ENCODE data around the gene OSER1.
"Not testable (repeated sequence)": the region's sequence is repeated elsewhere in the genome, so short reads cannot be mapped to it uniquely, and the experiment has no call there.

The OSER1 gene

DNA sequence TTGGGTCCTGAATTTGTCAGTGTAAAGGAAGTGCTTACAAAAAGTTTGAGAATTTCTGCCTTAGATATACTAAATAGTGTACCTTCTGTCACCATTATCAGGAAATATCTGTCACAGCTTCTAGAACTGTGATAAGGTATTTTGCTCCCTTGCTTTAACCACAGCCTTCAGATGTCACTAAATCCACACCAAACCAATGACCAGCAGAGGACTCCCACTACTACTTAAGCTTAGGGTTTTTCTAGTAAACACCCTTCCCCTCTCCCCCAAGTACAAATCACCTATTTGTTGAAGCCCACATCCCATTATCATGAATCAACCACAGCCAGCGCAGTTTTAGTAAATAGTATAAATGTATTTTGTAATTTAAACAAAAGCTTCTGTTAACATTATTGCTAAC is 15.0 kb downstream of the OSER1 start:
- TF ChIP-seq ZNF830 (tag by site-specific recombination; IDR thresholded peaks at IDR 0.05; ENCODE audit: low read depth) = no peak
- no peak for TF ChIP-seq ZNF837 (tag by site-specific recombination; IDR thresholded peaks at IDR 0.05)
- no peak for TF ChIP-seq EGR2 (tag by site-specific recombination; IDR thresholded peaks at IDR 0.05; ENCODE audit: low read depth)
- TF ChIP-seq, protein P1, sequence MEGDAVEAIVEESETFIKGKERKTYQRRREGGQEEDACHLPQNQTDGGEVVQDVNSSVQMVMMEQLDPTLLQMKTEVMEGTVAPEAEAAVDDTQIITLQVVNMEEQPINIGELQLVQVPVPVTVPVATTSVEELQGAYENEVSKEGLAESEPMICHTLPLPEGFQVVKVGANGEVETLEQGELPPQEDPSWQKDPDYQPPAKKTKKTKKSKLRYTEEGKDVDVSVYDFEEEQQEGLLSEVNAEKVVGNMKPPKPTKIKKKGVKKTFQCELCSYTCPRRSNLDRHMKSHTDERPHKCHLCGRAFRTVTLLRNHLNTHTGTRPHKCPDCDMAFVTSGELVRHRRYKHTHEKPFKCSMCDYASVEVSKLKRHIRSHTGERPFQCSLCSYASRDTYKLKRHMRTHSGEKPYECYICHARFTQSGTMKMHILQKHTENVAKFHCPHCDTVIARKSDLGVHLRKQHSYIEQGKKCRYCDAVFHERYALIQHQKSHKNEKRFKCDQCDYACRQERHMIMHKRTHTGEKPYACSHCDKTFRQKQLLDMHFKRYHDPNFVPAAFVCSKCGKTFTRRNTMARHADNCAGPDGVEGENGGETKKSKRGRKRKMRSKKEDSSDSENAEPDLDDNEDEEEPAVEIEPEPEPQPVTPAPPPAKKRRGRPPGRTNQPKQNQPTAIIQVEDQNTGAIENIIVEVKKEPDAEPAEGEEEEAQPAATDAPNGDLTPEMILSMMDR (tag by site-specific recombination; IDR thresholded peaks at IDR 0.05) = no peak
- no peak for TF ChIP-seq ZNF2 (tag by site-specific recombination; IDR thresholded peaks at IDR 0.05)
- no peak for TF ChIP-seq GLI2 (tag by site-specific recombination; IDR thresholded peaks at IDR 0.05; ENCODE audit: borderline replicate concordance, low read depth)
- TF ChIP-seq GLIS1 (tag by site-specific recombination; IDR thresholded peaks at IDR 0.05) = no peak
- TF ChIP-seq SP3 (tag by site-specific recombination; IDR thresholded peaks at IDR 0.05) = no peak
- TF ChIP-seq ZNF112 (tag by site-specific recombination; IDR thresholded peaks at IDR 0.05) = no peak
- TF ChIP-seq ZNF146 (tag by site-specific recombination; IDR thresholded peaks at IDR 0.05) = no peak
- TF ChIP-seq, protein P2, sequence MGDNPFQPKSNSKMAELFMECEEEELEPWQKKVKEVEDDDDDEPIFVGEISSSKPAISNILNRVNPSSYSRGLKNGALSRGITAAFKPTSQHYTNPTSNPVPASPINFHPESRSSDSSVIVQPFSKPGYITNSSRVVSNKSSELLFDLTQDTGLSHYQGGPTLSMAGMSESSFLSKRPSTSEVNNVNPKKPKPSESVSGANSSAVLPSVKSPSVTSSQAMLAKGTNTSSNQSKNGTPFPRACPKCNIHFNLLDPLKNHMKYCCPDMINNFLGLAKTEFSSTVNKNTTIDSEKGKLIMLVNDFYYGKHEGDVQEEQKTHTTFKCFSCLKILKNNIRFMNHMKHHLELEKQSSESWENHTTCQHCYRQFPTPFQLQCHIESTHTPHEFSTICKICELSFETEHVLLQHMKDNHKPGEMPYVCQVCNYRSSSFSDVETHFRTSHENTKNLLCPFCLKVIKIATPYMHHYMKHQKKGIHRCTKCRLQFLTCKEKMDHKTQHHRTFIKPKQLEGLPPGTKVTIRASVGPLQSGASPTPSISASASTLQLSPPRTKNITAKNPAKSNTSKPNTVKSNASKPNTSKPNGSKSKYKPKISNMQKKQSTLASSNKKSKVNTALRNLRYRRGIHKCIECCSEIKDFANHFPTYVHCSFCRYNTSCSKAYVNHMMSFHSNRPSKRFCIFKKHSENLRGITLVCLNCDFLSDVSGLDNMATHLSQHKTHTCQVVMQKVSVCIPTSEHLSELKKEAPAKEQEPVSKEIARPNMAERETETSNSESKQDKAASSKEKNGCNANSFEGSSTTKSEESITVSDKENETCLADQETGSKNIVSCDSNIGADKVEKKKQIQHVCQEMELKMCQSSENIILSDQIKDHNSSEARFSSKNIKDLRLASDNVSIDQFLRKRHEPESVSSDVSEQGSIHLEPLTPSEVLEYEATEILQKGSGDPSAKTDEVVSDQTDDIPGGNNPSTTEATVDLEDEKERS (tag by site-specific recombination; IDR thresholded peaks at IDR 0.05) = no peak
- TF ChIP-seq ZNF335 (tag by site-specific recombination; conservative IDR thresholded peaks at IDR 0.05) = no peak
- POLR2A ChIA-PET = interaction anchor here (0.6 to 1.1 kb wide), 3 partner anchors 10 to 985 kb away, joined by 3 to 4 read pairs (median 3); no protein-coding TSS in a partner anchor
- H3K36me3 ChIP-seq (ENCODE audit: control insufficient read depth in 2 of 2, insufficient read depth in 1 of 2, low read length in 2 of 2) = peaks cover 0 to 47% of the 10 kb centered on the region in 2 experiments; a peak in 1 of 3 replicates
- H3K4me3 ChIP-seq (ENCODE audit: low read depth, low read length) = no peak overlapping the region
- CTCF ChIA-PET = interaction anchor here (0.6 to 5.7 kb wide), 10 partner anchors 8 to 471 kb away, joined by 3 to 45 read pairs (median 4); partner anchors contain the start of gene JPH2
- no peaks in the 10 kb centered on the region for H3K9me3 ChIP-seq (ENCODE audit: control insufficient read depth, insufficient read depth, low read depth, low read length)
- no peak overlapping the region for H3K27ac ChIP-seq (ENCODE audit: extremely low read depth, low read depth, low read length)
- H3K4me1 ChIP-seq (ENCODE audit: control insufficient read depth, insufficient read depth, low read length) = no peaks in the 10 kb centered on the region

DNA sequence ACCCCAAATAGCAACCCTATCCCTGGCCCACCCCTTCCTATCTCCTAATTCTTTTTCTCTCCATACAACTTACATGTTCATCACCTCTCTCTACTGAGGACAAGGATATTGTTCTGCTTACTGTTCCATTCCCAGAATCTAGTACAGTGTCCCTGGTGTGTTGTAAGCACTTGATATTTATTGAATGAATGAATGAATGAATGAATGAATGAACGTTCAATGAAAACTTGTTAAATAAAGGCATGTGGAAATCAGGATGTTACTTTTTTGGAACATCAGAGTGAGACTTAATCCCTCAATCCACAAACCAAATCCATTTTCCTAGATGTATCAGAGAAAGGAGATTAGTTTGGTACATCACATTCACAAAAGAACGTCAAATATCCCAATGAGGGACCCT is 16.8 kb downstream of the OSER1 start:
- ChIA-PET POLR2A (no interaction called here), CTCF (interaction anchor here (5.7 kb wide), 1 partner anchor 78 kb away, joined by 45 read pairs; no protein-coding TSS in a partner anchor)
- Histone ChIP-seq H3K4me3 (ENCODE audit: low read depth, low read length) (no peak overlapping the region), H3K9me3 (ENCODE audit: control insufficient read depth, insufficient read depth, low read depth, low read length) (no peaks in the 10 kb centered on the region), H3K36me3 (ENCODE audit: control insufficient read depth in 2 of 2, insufficient read depth in 1 of 2, low read length in 2 of 2) (peaks cover 0 to 29% of the 10 kb centered on the region in 2 experiments; a peak in 1 of 3 replicates), H3K27ac (ENCODE audit: extremely low read depth, low read depth, low read length) (no peak overlapping the region), H3K4me1 (ENCODE audit: control insufficient read depth, insufficient read depth, low read length) (no peaks in the 10 kb centered on the region)
- TF ChIP-seq ZNF24 (tag by site-specific recombination; IDR thresholded peaks at IDR 0.05) (peak; percentile 52; the same call in 1 of the 2 replicates), GLI2 (tag by site-specific recombination; IDR thresholded peaks at IDR 0.05; ENCODE audit: borderline replicate concordance, low read depth) (no peak)

DNA sequence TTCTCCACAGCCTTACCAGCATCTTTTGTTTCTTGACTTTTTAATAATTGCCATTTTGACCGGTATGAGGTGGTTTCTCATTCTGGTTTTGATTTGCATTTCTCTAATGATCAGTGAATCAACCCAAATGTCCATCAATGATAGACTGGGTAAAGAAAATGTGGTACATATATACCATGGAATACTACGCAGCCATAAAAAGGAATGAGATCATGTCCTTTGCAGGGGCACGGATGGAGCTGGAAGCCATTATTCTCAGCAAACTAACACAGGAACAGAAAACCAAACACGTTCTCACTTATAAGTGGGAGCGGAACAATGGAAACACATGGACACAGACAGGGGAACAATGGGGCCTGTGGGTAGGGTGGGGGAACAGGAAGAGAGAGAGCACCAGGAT is 18.9 kb downstream of the OSER1 start:
- POLR2A ChIA-PET = not testable (repeated sequence)
- CTCF ChIA-PET = interaction anchor here (2.6 to 6.7 kb wide), 2 partner anchors 55 to 75 kb away, joined by 12 to 316 read pairs; no protein-coding TSS in a partner anchor

More for the DNA sequence above, 18.9 kb downstream of the OSER1 start:
- peak; percentile 96 for TF ChIP-seq ZNF146 (tag by site-specific recombination; IDR thresholded peaks at IDR 0.05)
- H3K36me3 ChIP-seq (ENCODE audit: control insufficient read depth in 2 of 2, insufficient read depth in 1 of 2, low read length in 2 of 2) = peaks cover 0 to 11% of the 10 kb centered on the region in 2 experiments; a peak in 1 of 3 replicates
- not testable (repeated sequence) for H3K4me3 ChIP-seq (ENCODE audit: low read depth, low read length); H3K4me1 ChIP-seq (ENCODE audit: control insufficient read depth, insufficient read depth, low read length); H3K27ac ChIP-seq (ENCODE audit: extremely low read depth, low read depth, low read length); H3K9me3 ChIP-seq (ENCODE audit: control insufficient read depth, insufficient read depth, low read depth, low read length)

Data from HEK293 (cell line).